Left cardiac atrium (tissue), 4 donors: ENCODE results near the gene STING1. TPM values are rescaled to one million over a fixed set of nuclear protein-coding genes. Genes with fewer than 3 reads are reported as not detected.
"Not testable (repeated sequence)": the region's sequence is repeated elsewhere in the genome, so short reads cannot be mapped to it uniquely, and the experiment has no call there.

Experiments used
- ATAC-seq, 2 donors: fragments of 200-7000 bp; cut with Tn5 transposase; one replicate each; pipeline ENCODE4 v1.9.1; 2020; ENCODE audit warnings: mild to moderate bottlenecking in 2 of 2, moderate library complexity in 2 of 2
- DNase-seq: peaks from one replicate; pipeline ENCODE4 v3.0.0-alpha.2; 2020
- intact Hi-C, 2 donors: fragments of 100-400 bp; cut with DNase I; formaldehyde crosslinking; loops; one replicate each; pipeline versions ENCODE4 v1.14.1 to v1.15.1; 2022 to 2023
- total RNA-seq, 2 donors: library from RNA; stranded (reverse); fragmentation: NEBNext Ultra II Directional; extraction: Animal tissue kit (Norgen Biotek cat#: 25700); gene quantifications; one replicate each; pipeline ENCODE4 v1.2.1, GENCODE V29; 2021
- donor health status: DM: no; HTN: yes; CAD: no.
- donor health status: DM: no; HTN: yes; CAD: no; lungs with severe emphysema.
- donor health status: DM: yes; HTN: yes; CAD: no.
- donor health status: Dilated cardiomyopathy.

Gene STING1
- total RNA-seq, 2 donors from 2014 or later = 84.4 to 92.0 TPM

- no peak for DNase-seq
- no peak for ATAC-seq
- intact Hi-C loops = no loop called here
Observed at GRCh38 chr5:139453683-139454567, 28.6 kb downstream of the STING1 start.

GRCh38 chr5:139451878-139452660 is 30.5 kb downstream of the STING1 start:
- ATAC-seq = no peak
- DNase-seq = no peak
- intact Hi-C loops = no loop called here

- DNase-seq (no peak), ATAC-seq (no peak)
- intact Hi-C loops = no loop called here
Observed at GRCh38 chr5:139451176-139451575, 31.4 kb downstream of the STING1 start.

- ATAC-seq = no peak
- intact Hi-C loops = no loop called here
- DNase-seq = no peak
Observed at GRCh38 chr5:139446956-139447779, 35.4 kb downstream of the STING1 start.

GRCh38 chr5:139445325-139446170 is 37.0 kb downstream of the STING1 start:
- intact Hi-C loops = no loop called here
- ATAC-seq (no peak), DNase-seq (no peak)

GRCh38 chr5:139443831-139444453 is 38.6 kb downstream of the STING1 start:
- intact Hi-C loops = no loop called here
- ATAC-seq = no peak

GRCh38 chr5:139440416-139440815 is 42.1 kb downstream of the STING1 start:
- ATAC-seq, intact Hi-C loops, DNase-seq: not testable (repeated sequence)

More at GRCh38 chr5:139443831-139444453, 38.6 kb downstream of the STING1 start:
- no peak for DNase-seq

- intact Hi-C loops = loop anchor here in 1 of 2 donors (5.0 kb wide), 1 partner anchor 78 kb away; no protein-coding TSS in a partner anchor
Observed at GRCh38 chr5:139439013-139439903, 43.3 kb downstream of the STING1 start, which contains the start of gene DNAJC18. DNAJC18 (minus strand) TSS chr5:139439525; CDS start chr5:139439445, 80 bp downstream.

GRCh38 chr5:139438707-139439012 is 43.9 kb downstream of the STING1 start:
- ATAC-seq (no peak), DNase-seq (no peak)
- intact Hi-C loops = loop anchor here in 1 of 2 donors (5.0 kb wide), 1 partner anchor 79 kb away; no protein-coding TSS in a partner anchor

More at GRCh38 chr5:139439013-139439903, 43.3 kb downstream of the STING1 start, which contains the start of gene DNAJC18:
- DNase-seq (peak; percentile 96), ATAC-seq (peak; percentile 99)

GRCh38 chr5:139435676-139436075 is 46.9 kb downstream of the STING1 start:
- intact Hi-C loops = loop anchor here in 1 of 2 donors (5.0 kb wide), 1 partner anchor 82 kb away; no protein-coding TSS in a partner anchor
- DNase-seq (no peak), ATAC-seq (no peak)

GRCh38 chr5:139431706-139432105 is 50.9 kb downstream of the STING1 start:
- DNase-seq (no peak), ATAC-seq (no peak)
- intact Hi-C loops = no loop called here

GRCh38 chr5:139430015-139430414 is 52.5 kb downstream of the STING1 start:
- intact Hi-C loops = no loop called here
- DNase-seq = no peak
- ATAC-seq = no peak

- ATAC-seq = peak in 1 of 2 donors; percentile 13
- DNase-seq = no peak
- intact Hi-C loops = loop anchor here in 1 of 2 donors (10.0 kb wide), 2 partner anchors 178 to 348 kb away; no protein-coding TSS in a partner anchor
Observed at GRCh38 chr5:139426203-139426885, 56.2 kb downstream of the STING1 start.
